ENCODE data around the gene EXOC4. TPM values are rescaled to one million over a fixed set of nuclear protein-coding genes. Genes with fewer than 3 reads are reported as not detected.

Gene EXOC4
- total RNA-seq, 3 donors from 2014 or later: 88.3 to 136 (median 99.6) TPM

DNA sequence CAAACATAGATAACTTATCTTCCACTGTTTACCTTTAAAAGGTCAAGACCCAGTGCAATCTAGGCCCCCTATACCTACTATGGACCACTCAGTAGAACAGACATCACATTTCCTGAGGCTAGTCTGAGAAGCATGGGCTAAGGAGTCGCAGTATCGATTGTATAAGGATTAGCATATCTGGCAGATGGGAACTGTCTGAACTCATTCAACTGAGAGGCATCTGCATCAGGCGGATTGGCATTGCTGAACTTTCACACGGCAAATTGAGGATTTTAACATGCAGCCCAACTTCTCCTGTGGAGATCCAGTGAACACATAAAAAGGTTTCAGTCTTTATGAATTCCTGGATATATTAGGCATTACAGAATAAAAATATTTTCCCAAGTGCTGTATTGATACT, 785.1 kb downstream of the EXOC4 start:
- no peak for DNase-seq (ENCODE audit: low spot score in 2 of 2)
- no peaks in the 10 kb centered on the region for H3K36me3 ChIP-seq
- no peaks in the 10 kb centered on the region for H3K27me3 ChIP-seq
- TF ChIP-seq, protein P1, sequence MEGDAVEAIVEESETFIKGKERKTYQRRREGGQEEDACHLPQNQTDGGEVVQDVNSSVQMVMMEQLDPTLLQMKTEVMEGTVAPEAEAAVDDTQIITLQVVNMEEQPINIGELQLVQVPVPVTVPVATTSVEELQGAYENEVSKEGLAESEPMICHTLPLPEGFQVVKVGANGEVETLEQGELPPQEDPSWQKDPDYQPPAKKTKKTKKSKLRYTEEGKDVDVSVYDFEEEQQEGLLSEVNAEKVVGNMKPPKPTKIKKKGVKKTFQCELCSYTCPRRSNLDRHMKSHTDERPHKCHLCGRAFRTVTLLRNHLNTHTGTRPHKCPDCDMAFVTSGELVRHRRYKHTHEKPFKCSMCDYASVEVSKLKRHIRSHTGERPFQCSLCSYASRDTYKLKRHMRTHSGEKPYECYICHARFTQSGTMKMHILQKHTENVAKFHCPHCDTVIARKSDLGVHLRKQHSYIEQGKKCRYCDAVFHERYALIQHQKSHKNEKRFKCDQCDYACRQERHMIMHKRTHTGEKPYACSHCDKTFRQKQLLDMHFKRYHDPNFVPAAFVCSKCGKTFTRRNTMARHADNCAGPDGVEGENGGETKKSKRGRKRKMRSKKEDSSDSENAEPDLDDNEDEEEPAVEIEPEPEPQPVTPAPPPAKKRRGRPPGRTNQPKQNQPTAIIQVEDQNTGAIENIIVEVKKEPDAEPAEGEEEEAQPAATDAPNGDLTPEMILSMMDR (IDR thresholded peaks at IDR 0.05): no peak
- H3K4me3 ChIP-seq: no peak overlapping the region
- no peaks in the 10 kb centered on the region for H3K4me1 ChIP-seq
- intact Hi-C loops (cut with DNase I; ENCODE audit: low total_unique reads): no loop called here
- H3K27ac ChIP-seq: no peak overlapping the region
- H3K9me3 ChIP-seq: no peaks in the 10 kb centered on the region

- no peaks in the 10 kb centered on the region for H3K9me3 ChIP-seq
- intact Hi-C loops (cut with DNase I; ENCODE audit: low total_unique reads): no loop called here
- H3K36me3 ChIP-seq: no peaks in the 10 kb centered on the region
- no peak for DNase-seq (ENCODE audit: low spot score in 2 of 2)
- no peaks in the 10 kb centered on the region for H3K4me1 ChIP-seq
- no peak for TF ChIP-seq POLR2A (IDR thresholded peaks at IDR 0.05)
- TF ChIP-seq, protein P1 (IDR thresholded peaks at IDR 0.05): no peak
- TF ChIP-seq POLR2AphosphoS5 (IDR thresholded peaks at IDR 0.05): no peak
- H3K4me3 ChIP-seq: no peak overlapping the region
- H3K27me3 ChIP-seq: no peaks in the 10 kb centered on the region
- no peak overlapping the region for H3K27ac ChIP-seq
Measured at GRCh38 chr7:134040988-134041387, 788.1 kb downstream of the EXOC4 start.

GRCh38 chr7:134041477-134041876, 788.6 kb downstream of the EXOC4 start:
- no peak for TF ChIP-seq POLR2A (IDR thresholded peaks at IDR 0.05)
- TF ChIP-seq POLR2AphosphoS5 (IDR thresholded peaks at IDR 0.05): no peak
- TF ChIP-seq, protein P1 (IDR thresholded peaks at IDR 0.05): no peak
- H3K36me3 ChIP-seq: no peaks in the 10 kb centered on the region
- intact Hi-C loops (cut with DNase I; ENCODE audit: low total_unique reads): no loop called here
- no peak for DNase-seq (ENCODE audit: low spot score in 2 of 2)
- no peak overlapping the region for H3K4me3 ChIP-seq
- H3K4me1 ChIP-seq: no peaks in the 10 kb centered on the region
- no peaks in the 10 kb centered on the region for H3K27me3 ChIP-seq
- no peaks in the 10 kb centered on the region for H3K9me3 ChIP-seq
- H3K27ac ChIP-seq: no peak overlapping the region

DNA sequence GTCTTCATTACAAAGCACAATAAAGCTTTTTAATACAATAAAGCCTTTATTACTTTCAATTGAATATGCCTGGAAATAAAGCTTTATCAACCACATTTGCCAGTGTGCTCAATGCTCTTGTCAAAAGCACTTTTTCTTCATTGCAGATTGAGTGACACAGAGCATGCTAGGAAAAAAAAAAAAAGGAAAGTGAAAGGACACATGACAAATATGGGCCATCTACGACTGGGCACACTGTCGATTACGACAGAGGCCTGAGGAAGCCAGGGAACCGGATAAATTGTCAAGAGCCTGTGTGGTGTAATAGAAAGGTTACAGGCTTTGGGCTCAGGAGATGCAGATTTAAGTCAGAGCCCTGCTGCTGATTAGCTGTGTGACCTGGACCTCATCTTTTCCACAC, 789.4 kb downstream of the EXOC4 start:
- H3K27ac ChIP-seq: no peak overlapping the region
- TF ChIP-seq POLR2AphosphoS5 (IDR thresholded peaks at IDR 0.05) (no peak), POLR2A (IDR thresholded peaks at IDR 0.05) (no peak)
- TF ChIP-seq, protein P1 (IDR thresholded peaks at IDR 0.05): no peak
- intact Hi-C loops (cut with DNase I; ENCODE audit: low total_unique reads): no loop called here
- no peaks in the 10 kb centered on the region for H3K4me1 ChIP-seq
- no peak overlapping the region for H3K4me3 ChIP-seq
- no peaks in the 10 kb centered on the region for H3K9me3 ChIP-seq
- H3K36me3 ChIP-seq: no peaks in the 10 kb centered on the region
- H3K27me3 ChIP-seq: no peaks in the 10 kb centered on the region
- no peak for DNase-seq (ENCODE audit: low spot score in 2 of 2)

DNA sequence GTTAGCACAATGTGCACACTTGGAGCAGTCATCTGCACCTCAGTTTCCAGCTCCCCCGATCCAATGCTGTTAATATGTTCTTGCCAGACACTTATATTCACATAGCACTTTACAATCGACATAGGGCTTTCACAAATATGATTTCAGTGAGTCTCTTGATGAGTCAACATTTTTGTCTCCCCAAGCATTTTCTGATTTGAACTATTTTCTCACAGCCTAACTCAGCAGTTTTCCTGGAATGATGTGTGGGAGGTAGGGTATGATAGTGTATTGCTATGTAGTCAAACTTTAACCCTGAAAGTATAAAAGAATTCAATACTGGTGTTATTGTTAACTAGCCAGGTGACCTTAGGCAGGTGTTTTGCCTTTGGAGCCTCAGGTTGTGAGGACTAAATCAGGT, 791.8 kb downstream of the EXOC4 start:
- Histone ChIP-seq H3K36me3 (no peaks in the 10 kb centered on the region), H3K27me3 (no peaks in the 10 kb centered on the region), H3K9me3 (no peaks in the 10 kb centered on the region), H3K27ac (no peak overlapping the region), H3K4me1 (no peaks in the 10 kb centered on the region), H3K4me3 (no peak overlapping the region)
- no peak for TF ChIP-seq POLR2A (IDR thresholded peaks at IDR 0.05)
- no peak for TF ChIP-seq POLR2AphosphoS5 (IDR thresholded peaks at IDR 0.05)
- TF ChIP-seq, protein P1 (IDR thresholded peaks at IDR 0.05): no peak
- DNase-seq (ENCODE audit: low spot score in 2 of 2): no peak
- intact Hi-C loops (cut with DNase I; ENCODE audit: low total_unique reads): no loop called here
